ENCODE data around the gene DCHS1.
"Not testable (repeated sequence)": the region's sequence is repeated elsewhere in the genome, so short reads cannot be mapped to it uniquely, and the experiment has no call there.

Gene DCHS1

GRCh38 chr11:6692128-6692527 lies 36.5 kb upstream of the DCHS1 start:
- H3K4me3 ChIP-seq (ENCODE audit: low read depth, low read length): no peak overlapping the region
- DNase-seq (ENCODE audit: low read depth): no peak
- no peak for TF ChIP-seq CTCF (IDR thresholded peaks at IDR 0.05; ENCODE audit: control insufficient read depth, extremely low read depth, insufficient read depth)

- not testable (repeated sequence) for H3K4me3 ChIP-seq (ENCODE audit: low read depth, low read length); DNase-seq (ENCODE audit: low read depth)
Measured at GRCh38 chr11:6690431-6691132, 35.0 kb upstream of the DCHS1 start.

- no peak for DNase-seq (ENCODE audit: low read depth)
- H3K4me3 ChIP-seq (ENCODE audit: low read depth, low read length): no peak overlapping the region
- no peak for TF ChIP-seq CTCF (IDR thresholded peaks at IDR 0.05; ENCODE audit: control insufficient read depth, extremely low read depth, insufficient read depth)
Measured at GRCh38 chr11:6687876-6688275, 32.3 kb upstream of the DCHS1 start.

GRCh38 chr11:6686006-6686405 lies 30.4 kb upstream of the DCHS1 start:
- no peak for DNase-seq (ENCODE audit: low read depth)
- TF ChIP-seq CTCF (IDR thresholded peaks at IDR 0.05; ENCODE audit: control insufficient read depth, extremely low read depth, insufficient read depth): no peak
- H3K4me3 ChIP-seq (ENCODE audit: low read depth, low read length): no peak overlapping the region

- DNase-seq (ENCODE audit: low read depth): not testable (repeated sequence)
- H3K4me3 ChIP-seq (ENCODE audit: low read depth, low read length): peak overlapping the region; percentile 79
Measured at GRCh38 chr11:6684068-6684467, 28.5 kb upstream of the DCHS1 start.

GRCh38 chr11:6682936-6683861 lies 27.6 kb upstream of the DCHS1 start, which contains the start of gene MRPL17:
MRPL17 (minus strand) TSS chr11:6683340; CDS start chr11:6683296, 44 bp downstream.
- peak within 1 kb of the TSS; percentile 79 for H3K4me3 ChIP-seq (ENCODE audit: low read depth, low read length)
- TF ChIP-seq CTCF (IDR thresholded peaks at IDR 0.05; ENCODE audit: control insufficient read depth, extremely low read depth, insufficient read depth): peak; percentile 87
- peak; percentile 96 for DNase-seq (ENCODE audit: low read depth)

- peak overlapping the region; percentile 79 for H3K4me3 ChIP-seq (ENCODE audit: low read depth, low read length)
- DNase-seq (ENCODE audit: low read depth): no peak
- TF ChIP-seq CTCF (IDR thresholded peaks at IDR 0.05; ENCODE audit: control insufficient read depth, extremely low read depth, insufficient read depth): no peak
Measured at GRCh38 chr11:6682591-6682935, 27.0 kb upstream of the DCHS1 start.
